Left cardiac atrium (tissue), 4 donors: Measurements from ENCODE around the gene OR12D2. TPM values are rescaled to one million over a fixed set of nuclear protein-coding genes. Genes with fewer than 3 reads are reported as not detected.
"Not testable (repeated sequence)": the region's sequence is repeated elsewhere in the genome, so short reads cannot be mapped to it uniquely, and the experiment has no call there.

Experiments
- ATAC-seq, 2 donors: fragments of 200-7000 bp; cut with Tn5 transposase; one replicate each; pipeline ENCODE4 v1.9.1; 2020; ENCODE audit warnings: mild to moderate bottlenecking in 2 of 2, moderate library complexity in 2 of 2
- DNase-seq: peaks from one replicate; pipeline ENCODE4 v3.0.0-alpha.2; 2020
- intact Hi-C, 2 donors: fragments of 100-400 bp; cut with DNase I; formaldehyde crosslinking; loops; one replicate each; pipeline versions ENCODE4 v1.14.1 to v1.15.1; 2022 to 2023
- long read RNA-seq: library from polyadenylated mRNA; unstranded; transcript quantifications from one replicate; pipeline ENCODE4 v2.0.0, GENCODE V29; 2021
- total RNA-seq, 2 donors: library from RNA; stranded (reverse); fragmentation: NEBNext Ultra II Directional; extraction: Animal tissue kit (Norgen Biotek cat#: 25700); gene quantifications; one replicate each; pipeline ENCODE4 v1.2.1, GENCODE V29; 2021
- donor health status: DM: no; HTN: yes; CAD: no.
- donor health status: DM: no; HTN: yes; CAD: no; lungs with severe emphysema.
- donor health status: DM: yes; HTN: yes; CAD: no.
- donor health status: Dilated cardiomyopathy.

OR12D2 gene
- not detected for total RNA-seq
- long read RNA-seq: 0 reads

GRCh38 chr6:29395331-29395730 is at the start of gene OR12D2:
TSS of gene OR12D2 (plus strand) at chr6:29395631. CDS start at chr6:29396700, 1,069 bp downstream.
- ATAC-seq (no peak), DNase-seq (no peak)
- intact Hi-C loops: no loop called here

- ATAC-seq, intact Hi-C loops, DNase-seq: not testable (repeated sequence)
Measured at GRCh38 chr6:29349348-29349747, 46.1 kb upstream of the OR12D2 start.

- intact Hi-C loops: no loop called here
- DNase-seq (no peak), ATAC-seq (no peak)
Measured at GRCh38 chr6:29354980-29355379, 40.5 kb upstream of the OR12D2 start.

GRCh38 chr6:29355603-29356002 is 39.8 kb upstream of the OR12D2 start:
- DNase-seq: no peak
- intact Hi-C loops: no loop called here
- no peak for ATAC-seq

- intact Hi-C loops: no loop called here
- ATAC-seq: no peak
- DNase-seq: no peak
Measured at GRCh38 chr6:29368765-29369164, 26.7 kb upstream of the OR12D2 start, which contains the start of gene OR5V1. TSS of gene OR5V1 (minus strand) at chr6:29368865. CDS start at chr6:29356195, 12,670 bp downstream.

- no peak for ATAC-seq
- no peak for DNase-seq
- intact Hi-C loops: no loop called here
Measured at GRCh38 chr6:29375191-29375590, 20.2 kb upstream of the OR12D2 start, which contains the start of gene OR12D3. TSS of gene OR12D3 (minus strand) at chr6:29375291. CDS start at chr6:29375287, 4 bp downstream.

GRCh38 chr6:29376003-29376402 is 19.4 kb upstream of the OR12D2 start:
- ATAC-seq: no peak
- DNase-seq: no peak
- intact Hi-C loops: no loop called here

- no peak for DNase-seq
- no peak for ATAC-seq
- intact Hi-C loops: no loop called here
Measured at GRCh38 chr6:29388533-29388932, 6.9 kb upstream of the OR12D2 start.

- ATAC-seq (no peak), DNase-seq (no peak)
- intact Hi-C loops: no loop called here
Measured at GRCh38 chr6:29399525-29399924, 4.1 kb downstream of the OR12D2 start.

GRCh38 chr6:29403801-29404200 is 8.4 kb downstream of the OR12D2 start:
- DNase-seq (no peak), ATAC-seq (no peak)

GRCh38 chr6:29414588-29414987 is 19.2 kb downstream of the OR12D2 start, which contains the start of gene OR12D1:
TSS of gene OR12D1 (plus strand) at chr6:29414928.
- intact Hi-C loops: no loop called here
- DNase-seq: no peak
- no peak for ATAC-seq

More at GRCh38 chr6:29403801-29404200, 8.4 kb downstream of the OR12D2 start:
- intact Hi-C loops: no loop called here

GRCh38 chr6:29419516-29419915 is 24.1 kb downstream of the OR12D2 start:
- DNase-seq (no peak), ATAC-seq (no peak)
- intact Hi-C loops: no loop called here

- intact Hi-C loops: no loop called here
- ATAC-seq: no peak
- no peak for DNase-seq
Measured at GRCh38 chr6:29424168-29424567, 28.7 kb downstream of the OR12D2 start.

- ATAC-seq: no peak
- no peak for DNase-seq
- intact Hi-C loops: no loop called here
Measured at GRCh38 chr6:29424575-29424974, 29.1 kb downstream of the OR12D2 start.

GRCh38 chr6:29425075-29425474 is 29.6 kb downstream of the OR12D2 start:
- intact Hi-C loops: no loop called here
- no peak for ATAC-seq
- no peak for DNase-seq

- ATAC-seq: no peak
- DNase-seq: no peak
- intact Hi-C loops: no loop called here
Measured at GRCh38 chr6:29426654-29427053, 31.2 kb downstream of the OR12D2 start.

GRCh38 chr6:29436730-29437129 is 41.3 kb downstream of the OR12D2 start:
- intact Hi-C loops: not testable (repeated sequence)

GRCh38 chr6:29439006-29439405 is 43.6 kb downstream of the OR12D2 start, which contains the start of gene OR10C1:
TSS of gene OR10C1 (plus strand) at chr6:29439306. CDS start at chr6:29440016, 710 bp downstream.
- intact Hi-C loops: no loop called here
- no peak for ATAC-seq
- DNase-seq: no peak

More at GRCh38 chr6:29436730-29437129, 41.3 kb downstream of the OR12D2 start:
- not testable (repeated sequence) for ATAC-seq, DNase-seq

GRCh38 chr6:29442719-29443118 is 47.3 kb downstream of the OR12D2 start:
- DNase-seq (no peak), ATAC-seq (no peak)
- intact Hi-C loops: no loop called here

GRCh38 chr6:29444031-29444430 is 48.6 kb downstream of the OR12D2 start:
- intact Hi-C loops, DNase-seq, ATAC-seq: not testable (repeated sequence)
